ENCODE data around the gene RAPGEF1.

DNA sequence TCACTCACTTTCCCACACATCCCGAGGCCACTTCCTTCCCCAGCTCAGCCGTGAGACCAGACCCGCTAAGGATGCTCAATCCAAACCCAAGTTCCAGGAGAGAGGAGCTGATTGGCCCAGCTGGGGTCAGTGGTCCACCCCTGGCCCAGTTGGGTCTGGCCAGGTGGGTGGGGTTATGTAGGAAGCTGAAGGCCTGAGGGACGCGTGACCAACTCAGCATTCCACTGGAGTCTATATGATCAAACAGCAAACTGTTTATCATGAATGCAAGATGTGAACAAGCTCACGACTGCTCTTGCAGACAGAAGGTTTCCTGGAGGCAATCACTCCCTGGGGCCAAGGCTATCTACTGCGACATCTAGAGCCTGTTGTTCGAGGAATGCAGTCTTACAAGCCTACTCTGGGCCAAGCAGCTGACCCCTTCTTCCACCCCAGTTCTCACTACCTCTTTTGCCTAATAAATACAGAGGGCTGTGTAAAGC, 4.9 kb upstream of the RAPGEF1 start:
- no peak for TF ChIP-seq POLR2A (IDR thresholded peaks at IDR 0.05)
- TF ChIP-seq, protein P1, sequence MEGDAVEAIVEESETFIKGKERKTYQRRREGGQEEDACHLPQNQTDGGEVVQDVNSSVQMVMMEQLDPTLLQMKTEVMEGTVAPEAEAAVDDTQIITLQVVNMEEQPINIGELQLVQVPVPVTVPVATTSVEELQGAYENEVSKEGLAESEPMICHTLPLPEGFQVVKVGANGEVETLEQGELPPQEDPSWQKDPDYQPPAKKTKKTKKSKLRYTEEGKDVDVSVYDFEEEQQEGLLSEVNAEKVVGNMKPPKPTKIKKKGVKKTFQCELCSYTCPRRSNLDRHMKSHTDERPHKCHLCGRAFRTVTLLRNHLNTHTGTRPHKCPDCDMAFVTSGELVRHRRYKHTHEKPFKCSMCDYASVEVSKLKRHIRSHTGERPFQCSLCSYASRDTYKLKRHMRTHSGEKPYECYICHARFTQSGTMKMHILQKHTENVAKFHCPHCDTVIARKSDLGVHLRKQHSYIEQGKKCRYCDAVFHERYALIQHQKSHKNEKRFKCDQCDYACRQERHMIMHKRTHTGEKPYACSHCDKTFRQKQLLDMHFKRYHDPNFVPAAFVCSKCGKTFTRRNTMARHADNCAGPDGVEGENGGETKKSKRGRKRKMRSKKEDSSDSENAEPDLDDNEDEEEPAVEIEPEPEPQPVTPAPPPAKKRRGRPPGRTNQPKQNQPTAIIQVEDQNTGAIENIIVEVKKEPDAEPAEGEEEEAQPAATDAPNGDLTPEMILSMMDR (IDR thresholded peaks at IDR 0.05), result no peak
